ENCODE measurements around the gene AKAP8L.
A peak's percentile ranks its signal among the peaks of the same experiment; 100 is the strongest.

The AKAP8L gene

DNA sequence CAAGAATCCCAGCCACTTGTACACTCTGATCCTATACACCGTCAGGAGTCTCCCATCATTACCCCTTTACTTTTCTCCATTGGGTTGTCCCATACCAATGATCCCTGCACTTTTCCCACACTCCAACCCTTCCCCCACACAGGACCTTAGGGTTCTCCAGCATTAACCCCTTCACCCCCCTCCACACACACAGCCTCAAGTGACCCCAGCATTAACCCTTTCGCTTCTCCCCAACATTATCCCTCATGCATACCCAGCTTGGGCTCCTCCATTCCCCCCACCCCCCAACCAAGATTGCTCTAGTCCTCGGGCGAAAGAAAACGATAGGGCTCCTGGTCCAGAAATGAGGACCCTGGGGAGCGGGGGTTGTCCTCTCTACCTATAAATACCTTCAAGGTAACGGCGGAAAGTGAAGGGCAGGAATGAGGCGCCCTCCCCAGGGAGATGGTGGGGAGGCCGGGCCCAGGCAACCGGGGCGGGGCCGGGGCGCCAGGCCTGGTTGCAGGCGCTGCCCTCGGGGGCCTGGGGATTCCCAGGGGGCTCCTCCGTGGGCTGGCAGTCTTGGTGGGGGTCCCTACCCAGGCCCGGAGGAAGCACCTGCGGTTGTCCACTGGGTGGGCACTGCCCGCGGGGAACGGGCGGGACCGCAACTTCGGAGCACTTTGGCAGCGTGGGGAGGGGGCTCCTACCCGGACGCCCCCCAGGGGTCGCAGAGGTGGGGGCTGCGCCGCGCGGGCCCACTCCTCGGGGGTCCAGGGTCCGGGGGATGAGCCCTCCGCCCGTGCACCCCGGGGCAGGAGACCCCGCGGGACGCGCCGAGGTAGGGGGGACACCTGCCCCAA is 30.2 kb upstream of the AKAP8L start:
- DNase-seq (ENCODE audit: low spot score) = peak; percentile 43

DNA sequence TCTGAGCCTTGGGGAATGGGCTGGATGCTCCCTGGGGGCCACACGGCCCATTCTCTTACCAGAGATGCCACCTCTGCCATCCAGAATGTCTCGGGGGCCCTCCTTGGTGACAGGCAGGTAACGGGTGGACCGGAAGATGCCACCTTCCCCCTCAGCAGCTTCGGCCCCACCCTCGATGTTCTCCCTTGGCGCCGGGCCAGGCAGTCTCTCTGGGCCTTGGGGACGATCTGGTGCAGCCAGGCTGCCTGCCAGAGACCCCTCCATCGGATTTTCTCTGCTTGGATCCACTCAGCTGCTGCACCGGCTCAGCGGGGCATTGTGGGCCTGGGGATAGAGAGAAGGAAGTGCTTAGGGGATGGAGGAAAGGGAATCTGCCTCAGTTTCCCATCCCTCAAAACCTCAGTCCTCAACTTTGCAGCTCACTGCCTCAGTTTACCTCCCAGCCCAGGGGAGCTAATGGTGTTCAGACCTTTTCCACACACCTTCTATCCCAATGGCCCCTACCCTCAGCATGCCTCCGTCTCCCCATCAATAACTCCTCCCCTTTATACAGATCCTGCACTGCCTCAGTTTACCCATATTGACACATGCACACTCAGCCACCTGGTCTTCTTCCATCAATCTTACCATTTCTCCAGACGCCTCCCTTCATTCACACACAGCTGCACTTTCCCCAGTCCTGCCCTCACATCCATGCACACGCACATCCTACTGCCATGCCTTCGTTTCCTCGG is 29.4 kb upstream of the AKAP8L start:
- no peak for DNase-seq (ENCODE audit: low spot score)

- no peak for DNase-seq (ENCODE audit: low spot score)
These were observed 28.3 kb upstream of the AKAP8L start for GRCh38 chr19:15447057-15447456.

- no peak for DNase-seq (ENCODE audit: low spot score)
These were observed 27.1 kb upstream of the AKAP8L start for GRCh38 chr19:15445807-15446376.

GRCh38 chr19:15445227-15445605 is 26.4 kb upstream of the AKAP8L start:
- no peak for DNase-seq (ENCODE audit: low spot score)

DNA sequence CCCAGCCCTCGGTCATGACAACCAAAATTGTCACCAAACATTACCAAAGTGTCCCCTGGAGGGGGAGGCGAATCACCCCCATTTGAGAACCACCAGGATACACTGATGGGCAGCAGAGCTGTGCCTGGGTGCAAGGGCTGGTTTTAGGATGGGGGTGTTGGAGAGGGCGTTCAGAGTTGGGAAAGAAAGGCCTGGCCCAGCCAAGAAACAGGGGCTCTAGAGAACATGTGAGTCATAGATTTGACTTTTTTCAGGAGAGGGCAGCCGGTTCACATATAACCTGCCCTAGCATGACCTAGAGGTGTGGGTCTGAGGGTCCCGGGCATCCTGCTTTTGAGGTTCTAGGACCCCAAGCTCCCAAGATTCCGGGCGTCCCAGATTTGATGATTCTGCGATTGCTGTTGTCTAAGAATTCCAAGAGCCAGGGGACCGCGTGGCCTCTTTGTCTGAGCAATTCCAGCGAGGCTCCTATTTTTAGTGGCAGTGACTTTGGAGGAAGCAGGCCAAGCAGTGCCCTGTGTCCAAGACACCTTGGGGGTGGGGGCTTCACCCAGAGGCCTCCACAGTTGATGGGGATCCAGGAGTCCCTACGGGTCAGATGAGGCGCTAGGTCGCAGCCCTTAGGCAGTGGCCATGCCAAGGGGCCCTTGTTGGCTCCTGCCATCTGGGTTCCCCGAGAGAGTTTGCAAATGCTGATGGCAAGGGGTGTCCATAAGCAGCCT is 25.9 kb upstream of the AKAP8L start:
- no peak for DNase-seq (ENCODE audit: low spot score)

DNA sequence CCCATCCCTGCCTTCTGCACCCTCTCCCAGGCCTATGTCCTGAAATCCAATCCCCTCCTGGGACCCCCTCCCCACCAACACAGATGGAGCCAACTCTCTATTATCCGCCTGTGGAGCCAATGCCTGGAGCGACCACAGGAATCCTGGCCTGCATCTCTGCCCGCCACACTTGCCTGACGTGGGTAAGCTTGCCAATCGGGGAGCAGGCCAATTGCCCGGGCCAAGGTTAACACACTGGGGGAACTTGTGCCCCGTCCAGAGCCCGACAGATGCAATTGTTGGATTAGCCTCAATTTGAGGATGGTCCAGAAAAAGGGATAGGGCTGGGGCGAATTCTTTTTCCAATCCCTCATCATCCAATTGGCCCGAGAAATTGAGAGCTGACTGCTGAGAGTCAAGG is 25.1 kb upstream of the AKAP8L start:
- DNase-seq (ENCODE audit: low spot score) = no peak

GRCh38 chr19:15443325-15443724 is 24.5 kb upstream of the AKAP8L start:
- no peak for DNase-seq (ENCODE audit: low spot score)

- no peak for DNase-seq (ENCODE audit: low spot score)
These were observed 23.5 kb upstream of the AKAP8L start for GRCh38 chr19:15442142-15442920.

DNA sequence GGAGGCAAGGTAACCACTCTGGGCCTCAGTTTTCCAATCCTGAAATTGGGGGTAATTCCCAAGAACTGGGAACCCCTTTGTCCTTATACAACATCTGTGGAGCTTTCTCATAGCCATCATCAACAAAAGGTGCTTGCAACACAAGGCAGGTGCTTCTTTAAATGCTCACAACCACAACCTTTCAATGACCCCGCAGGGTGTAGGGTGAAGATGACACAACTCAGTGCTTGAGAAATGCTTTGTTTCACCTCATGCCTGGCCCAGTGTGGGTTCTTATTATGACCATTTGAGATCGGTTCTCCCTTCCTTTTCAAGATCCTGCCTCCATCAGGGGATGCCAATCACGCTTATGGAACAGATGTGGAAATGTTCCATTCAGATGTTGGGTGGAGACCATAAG is 22.5 kb upstream of the AKAP8L start:
- no peak for DNase-seq (ENCODE audit: low spot score)

DNA sequence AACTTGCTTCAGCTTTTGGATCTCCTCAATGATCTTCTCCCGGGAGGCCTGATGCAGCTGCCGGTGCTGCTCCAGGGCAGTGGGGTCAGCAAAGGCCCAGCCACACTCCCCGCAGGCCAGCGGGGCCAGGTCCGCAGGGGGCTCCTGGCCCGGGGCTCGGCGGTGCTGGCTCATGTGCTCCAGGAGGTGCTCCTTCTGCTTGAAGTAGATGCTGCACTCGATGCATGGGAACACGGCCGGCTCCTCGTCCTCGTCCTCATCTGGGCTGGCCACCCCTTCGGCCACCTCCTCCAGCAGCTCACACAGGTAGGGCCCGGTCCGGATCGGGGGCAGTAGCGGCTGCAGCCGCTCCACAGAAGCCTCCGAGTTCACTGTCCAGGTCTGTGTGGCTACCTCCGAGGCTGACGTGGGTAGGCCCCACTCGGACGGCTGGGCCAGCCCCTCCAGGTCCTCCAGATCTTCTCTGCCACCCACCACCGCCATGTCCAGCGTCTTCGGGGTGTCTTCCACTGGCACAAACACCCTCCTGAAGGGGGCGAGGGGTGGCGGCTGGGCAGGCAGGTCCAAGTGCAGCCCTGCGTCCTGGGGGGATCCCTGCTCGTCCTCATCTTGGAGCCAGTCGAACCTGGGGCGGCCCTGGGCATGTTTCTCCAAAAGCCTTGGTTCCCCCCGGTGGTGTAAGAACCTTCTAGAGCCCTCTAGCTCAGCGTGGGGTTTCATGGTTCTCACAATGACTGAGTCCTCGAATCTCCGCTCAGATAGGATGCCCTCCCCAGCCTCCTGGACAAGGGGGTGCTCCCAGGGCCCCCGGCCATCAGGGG is 21.2 kb upstream of the AKAP8L start:
- DNase-seq (ENCODE audit: low spot score) = no peak

DNA sequence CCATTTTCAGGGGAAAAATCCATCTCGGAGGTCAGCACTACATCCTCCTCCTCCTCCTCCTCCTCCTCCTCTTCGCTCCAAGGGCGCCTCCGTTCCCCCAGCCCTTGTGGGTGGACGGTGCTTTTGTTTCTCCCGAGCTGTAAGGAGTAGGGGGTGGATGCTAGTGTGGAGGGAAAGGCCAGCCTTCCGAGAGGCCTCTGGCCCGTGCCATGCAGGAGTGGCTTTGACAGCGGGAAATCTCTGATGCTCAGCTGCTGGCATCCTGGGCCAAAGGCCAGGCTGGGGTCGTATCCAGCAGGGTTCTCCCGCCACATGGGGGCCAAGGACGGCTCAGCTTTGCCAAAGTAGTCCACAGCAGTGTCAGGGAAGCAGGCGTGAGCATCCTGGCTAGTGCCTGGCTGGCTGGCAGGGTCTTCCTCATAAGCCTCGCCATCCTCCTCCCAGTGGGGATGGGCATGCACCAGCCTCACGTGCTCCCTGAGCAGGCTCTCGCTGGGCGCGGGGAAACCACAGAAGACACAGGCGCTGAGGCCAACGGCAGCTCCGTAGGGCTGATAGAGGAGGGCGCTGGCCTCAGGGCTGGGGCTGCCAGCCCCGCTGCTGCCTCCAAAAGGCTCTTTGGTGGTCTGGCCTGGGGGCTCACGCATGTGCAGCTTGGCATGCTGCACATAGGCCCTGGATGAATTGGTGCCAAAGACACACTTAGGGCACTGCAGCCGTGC is 20.5 kb upstream of the AKAP8L start:
- DNase-seq (ENCODE audit: low spot score) = no peak

- DNase-seq (ENCODE audit: low spot score) = no peak
These were observed 19.8 kb upstream of the AKAP8L start for GRCh38 chr19:15438577-15438976.

DNA sequence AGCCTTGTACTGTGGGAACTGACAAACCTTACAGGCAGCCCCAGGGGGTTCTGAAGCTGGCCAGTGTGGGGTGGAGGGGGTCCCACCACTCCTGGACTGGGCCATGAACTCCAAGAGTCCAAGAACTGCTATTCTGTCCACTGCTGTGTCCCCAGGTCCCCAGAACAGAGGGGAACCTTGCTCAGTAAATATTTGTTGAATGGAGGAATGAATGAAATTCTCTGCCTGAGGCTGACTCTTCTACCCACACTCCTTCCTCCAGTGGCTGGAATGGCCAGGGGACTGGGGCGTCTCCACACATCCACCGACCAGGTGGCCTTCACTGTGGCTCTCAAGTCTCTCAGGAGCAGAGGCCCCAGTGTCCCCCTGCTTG is 19.3 kb upstream of the AKAP8L start:
- no peak for DNase-seq (ENCODE audit: low spot score)

DNA sequence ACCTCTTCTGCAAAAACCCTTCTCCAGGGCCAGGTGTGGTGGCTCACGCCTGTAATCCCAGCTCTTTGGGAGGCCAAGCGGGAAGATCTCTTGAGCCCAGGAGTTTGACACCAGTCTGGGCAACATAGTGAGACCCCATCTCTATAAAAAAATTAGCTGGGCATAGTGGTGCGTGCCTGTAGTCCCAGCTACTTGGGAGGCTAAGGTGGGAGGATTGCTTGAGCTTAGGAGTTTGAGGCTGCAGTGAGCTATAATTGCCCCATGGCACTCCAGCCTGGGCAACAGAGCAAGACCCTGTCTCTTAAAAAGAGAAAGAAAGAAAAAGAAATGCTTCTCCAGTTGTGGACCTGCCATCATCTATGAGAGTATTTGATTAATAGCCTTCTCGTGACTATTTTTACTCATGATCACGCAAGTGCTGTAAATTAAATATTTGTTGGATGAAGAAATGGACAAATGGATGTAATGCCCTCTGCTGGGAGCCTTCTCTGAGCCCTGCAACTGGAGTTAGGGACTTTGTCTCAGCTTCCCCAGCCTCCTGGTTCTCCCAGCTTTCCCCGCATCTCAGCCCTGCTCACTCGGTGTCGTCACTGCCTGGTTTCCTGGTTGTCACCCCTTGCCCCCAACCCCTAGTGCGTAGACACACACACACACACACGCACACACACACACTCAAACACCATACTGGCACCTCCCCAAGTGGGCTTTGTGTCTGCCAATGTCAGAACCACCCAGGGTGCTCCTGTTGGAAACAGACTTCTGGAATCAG is 18.8 kb upstream of the AKAP8L start:
- no peak for DNase-seq (ENCODE audit: low spot score)

DNA sequence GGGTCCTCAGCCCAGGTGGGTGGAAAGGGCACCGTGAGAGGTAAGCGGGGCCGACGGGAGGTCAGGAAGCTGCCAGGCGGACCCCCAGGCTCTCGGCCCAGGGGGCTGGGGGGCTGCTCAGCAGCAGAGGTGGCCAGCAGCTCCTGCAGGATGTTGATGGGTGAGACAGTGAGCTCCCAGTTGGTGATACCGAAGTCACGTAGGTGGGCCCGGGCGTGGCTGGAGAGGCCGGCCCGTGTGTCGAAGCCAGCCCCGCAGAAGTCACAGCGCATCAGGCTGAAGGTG is 18.0 kb upstream of the AKAP8L start:
- DNase-seq (ENCODE audit: low spot score) = no peak

GRCh38 chr19:15436012-15436825 is 17.4 kb upstream of the AKAP8L start:
- no peak for DNase-seq (ENCODE audit: low spot score)

- DNase-seq (ENCODE audit: low spot score) = no peak
These were observed 14.8 kb upstream of the AKAP8L start for GRCh38 chr19:15433519-15434069.

Data from RKO (cell line).